H54 (cell line): Measurements from ENCODE around the gene PIK3IP1.

ENCODE experiments used
- DNase-seq: peaks from one replicate; pipeline ENCODE4 v3.0.0; 2011; ENCODE audit warnings: low spot score, mixed read lengths; ENCODE audit not compliant: insufficient read length
- FAIRE-seq: peaks from 3 replicates; lab custom pipeline; 2011; peaks lifted over from hg19 to GRCh38; lab: Jason Lieb, UNC
- POLR2A ChIP-seq: IDR thresholded peaks from 2 replicates; pipeline ENCODE4 v1.6.1; 2011; ENCODE audit warnings: low read depth, mild to moderate bottlenecking, low read length

PIK3IP1 gene

GRCh38 chr22:31279327-31279669, 13.0 kb downstream of the PIK3IP1 start:
- DNase-seq (no peak), FAIRE-seq (no peak)
- TF ChIP-seq POLR2A: no peak

- DNase-seq (no peak), FAIRE-seq (no peak)
- no peak for TF ChIP-seq POLR2A
These were observed 13.5 kb downstream of the PIK3IP1 start for GRCh38 chr22:31278626-31279326.

GRCh38 chr22:31278151-31278621, 14.1 kb downstream of the PIK3IP1 start:
- DNase-seq (no peak), FAIRE-seq (no peak)
- no peak for TF ChIP-seq POLR2A

GRCh38 chr22:31277741-31278140, 14.5 kb downstream of the PIK3IP1 start:
- no peak for TF ChIP-seq POLR2A
- DNase-seq (no peak), FAIRE-seq (no peak)

- FAIRE-seq (no peak), DNase-seq (no peak)
- TF ChIP-seq POLR2A: no peak
These were observed 15.7 kb downstream of the PIK3IP1 start for GRCh38 chr22:31276426-31277167.

- FAIRE-seq: no peak
- TF ChIP-seq POLR2A: no peak
- no peak for DNase-seq
These were observed 16.7 kb downstream of the PIK3IP1 start for GRCh38 chr22:31275576-31275975.

GRCh38 chr22:31275018-31275417, 17.3 kb downstream of the PIK3IP1 start:
- DNase-seq (no peak), FAIRE-seq (no peak)
- TF ChIP-seq POLR2A: no peak

GRCh38 chr22:31274017-31274416, 18.3 kb downstream of the PIK3IP1 start:
- no peak for TF ChIP-seq POLR2A
- FAIRE-seq: no peak
- no peak for DNase-seq

GRCh38 chr22:31272522-31273446, 19.5 kb downstream of the PIK3IP1 start:
- peak; percentile 44 for DNase-seq
- no peak for FAIRE-seq
- no peak for TF ChIP-seq POLR2A

- no peak for DNase-seq
- no peak for FAIRE-seq
- no peak for TF ChIP-seq POLR2A
These were observed 20.8 kb downstream of the PIK3IP1 start for GRCh38 chr22:31271485-31271884.

GRCh38 chr22:31271026-31271425, 21.3 kb downstream of the PIK3IP1 start:
- DNase-seq (no peak), FAIRE-seq (no peak)
- no peak for TF ChIP-seq POLR2A

GRCh38 chr22:31269892-31270579, 22.3 kb downstream of the PIK3IP1 start:
- no peak for DNase-seq
- TF ChIP-seq POLR2A: no peak
- FAIRE-seq: no peak

- no peak for FAIRE-seq
- TF ChIP-seq POLR2A: no peak
These were observed 24.0 kb downstream of the PIK3IP1 start for GRCh38 chr22:31268281-31268680.

More at GRCh38 chr22:31268281-31268680, 24.0 kb downstream of the PIK3IP1 start:
- no peak for DNase-seq
